ENCODE results near the gene IL20RA. TPM values are rescaled to one million over a fixed set of nuclear protein-coding genes. Genes with fewer than 3 reads are reported as not detected.

The IL20RA gene
- polyA plus RNA-seq, 1 donor (not counting 4 experiments of a cell fraction or from before 2014, with no cell fraction given), result 1.5 TPM

- H3K4me3 ChIP-seq (ENCODE audit: control insufficient read depth in 2 of 3, extremely low read depth in 1 of 3, insufficient read depth in 2 of 3, low read depth in 1 of 3, low read length in 3 of 3), result no peak overlapping the region
- TF ChIP-seq, protein P1, sequence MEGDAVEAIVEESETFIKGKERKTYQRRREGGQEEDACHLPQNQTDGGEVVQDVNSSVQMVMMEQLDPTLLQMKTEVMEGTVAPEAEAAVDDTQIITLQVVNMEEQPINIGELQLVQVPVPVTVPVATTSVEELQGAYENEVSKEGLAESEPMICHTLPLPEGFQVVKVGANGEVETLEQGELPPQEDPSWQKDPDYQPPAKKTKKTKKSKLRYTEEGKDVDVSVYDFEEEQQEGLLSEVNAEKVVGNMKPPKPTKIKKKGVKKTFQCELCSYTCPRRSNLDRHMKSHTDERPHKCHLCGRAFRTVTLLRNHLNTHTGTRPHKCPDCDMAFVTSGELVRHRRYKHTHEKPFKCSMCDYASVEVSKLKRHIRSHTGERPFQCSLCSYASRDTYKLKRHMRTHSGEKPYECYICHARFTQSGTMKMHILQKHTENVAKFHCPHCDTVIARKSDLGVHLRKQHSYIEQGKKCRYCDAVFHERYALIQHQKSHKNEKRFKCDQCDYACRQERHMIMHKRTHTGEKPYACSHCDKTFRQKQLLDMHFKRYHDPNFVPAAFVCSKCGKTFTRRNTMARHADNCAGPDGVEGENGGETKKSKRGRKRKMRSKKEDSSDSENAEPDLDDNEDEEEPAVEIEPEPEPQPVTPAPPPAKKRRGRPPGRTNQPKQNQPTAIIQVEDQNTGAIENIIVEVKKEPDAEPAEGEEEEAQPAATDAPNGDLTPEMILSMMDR (optimal IDR thresholded peaks at IDR 0.05 in 1 of 3, IDR thresholded peaks at IDR 0.05 in 1 of 3, conservative IDR thresholded peaks at IDR 0.05 in 1 of 3; ENCODE audit: extremely low read depth in 1 of 3, insufficient read depth in 2 of 3, low read length in 3 of 3), result no peak
- no peak for TF ChIP-seq EZH2 (IDR thresholded peaks at IDR 0.05; ENCODE audit: low read length)
- H3K9ac ChIP-seq (ENCODE audit: control insufficient read depth, extremely low read depth, insufficient read depth, low read length), result no peak overlapping the region
- no peaks in the 10 kb centered on the region for H3K4me1 ChIP-seq (ENCODE audit: control insufficient read depth, extremely low read depth, insufficient read depth, low read length)
- H3K79me2 ChIP-seq (ENCODE audit: control insufficient read depth, insufficient read depth, low read length), result no peaks in the 10 kb centered on the region
- no peaks in the 10 kb centered on the region for H3K36me3 ChIP-seq (ENCODE audit: control insufficient read depth in 2 of 2, extremely low read depth in 1 of 2, insufficient read depth in 2 of 2, low read length in 2 of 2)
- dilution Hi-C loops (cut with MboI; ENCODE audit: extremely low pct_ligation_motif_present, low sequenced_read_pairs), result no loop called here
- H3K27me3 ChIP-seq (ENCODE audit: control insufficient read depth, extremely low read depth, insufficient read depth, low read length), result no peaks in the 10 kb centered on the region
- no peaks in the 10 kb centered on the region for H4K20me1 ChIP-seq (ENCODE audit: control insufficient read depth, extremely low read depth, insufficient read depth, low read length)
- H3K9me1 ChIP-seq (ENCODE audit: control insufficient read depth, extremely low read depth, insufficient read depth, low read length), result no peaks in the 10 kb centered on the region
- no peak for FAIRE-seq
- H3K4me2 ChIP-seq (ENCODE audit: control insufficient read depth, extremely low read depth, insufficient read depth, low read depth, low read length), result no peak overlapping the region
- H3K9me3 ChIP-seq (ENCODE audit: control insufficient read depth, low read depth, low read length), result no peaks in the 10 kb centered on the region
- no peak overlapping the region for H2AFZ ChIP-seq (ENCODE audit: control insufficient read depth, low read length)
- H3K27ac ChIP-seq (ENCODE audit: control insufficient read depth, insufficient read depth, low read length), result no peak overlapping the region
- DNase-seq (ENCODE audit: low read depth, low spot score), result no peak
Observed at GRCh38 chr6:136955123-136955522, 89.6 kb downstream of the IL20RA start.

DNA sequence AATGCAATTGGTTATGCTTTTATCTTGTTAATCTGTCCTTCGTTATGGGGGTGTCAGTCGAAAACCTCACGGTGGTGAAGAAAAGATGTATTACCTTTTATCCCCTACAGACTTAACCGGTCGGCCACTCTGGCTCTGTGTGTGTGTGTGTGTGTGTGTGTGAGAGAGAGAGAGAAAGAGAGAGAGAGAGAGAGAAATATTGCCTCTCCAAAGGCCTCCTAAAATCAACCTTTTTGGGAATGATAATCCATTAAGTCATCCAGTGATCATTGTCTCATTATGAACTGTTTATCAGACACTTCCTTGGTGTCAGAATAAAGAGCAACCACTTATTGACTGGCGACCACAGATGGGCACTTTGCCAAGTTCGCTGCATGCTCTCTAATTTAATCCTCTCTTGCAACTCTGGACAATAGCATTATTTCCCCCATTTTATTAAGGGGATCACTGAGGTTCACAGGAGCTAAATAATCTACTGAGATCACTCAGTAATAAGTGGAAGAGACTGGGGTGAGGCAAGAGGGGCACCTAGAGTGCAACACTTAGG is 92.0 kb downstream of the IL20RA start:
- TF ChIP-seq, protein P1 (optimal IDR thresholded peaks at IDR 0.05 in 1 of 3, IDR thresholded peaks at IDR 0.05 in 1 of 3, conservative IDR thresholded peaks at IDR 0.05 in 1 of 3; ENCODE audit: extremely low read depth in 1 of 3, insufficient read depth in 2 of 3, low read length in 3 of 3), result no peak
- TF ChIP-seq EZH2 (IDR thresholded peaks at IDR 0.05; ENCODE audit: low read length), result no peak
- H3K79me2 ChIP-seq (ENCODE audit: control insufficient read depth, insufficient read depth, low read length), result no peaks in the 10 kb centered on the region

More for the DNA sequence above, 92.0 kb downstream of the IL20RA start:
- Histone ChIP-seq H3K9me1 (ENCODE audit: control insufficient read depth, extremely low read depth, insufficient read depth, low read length) (no peaks in the 10 kb centered on the region), H3K27ac (ENCODE audit: control insufficient read depth, insufficient read depth, low read length) (no peak overlapping the region), H4K20me1 (ENCODE audit: control insufficient read depth, extremely low read depth, insufficient read depth, low read length) (no peaks in the 10 kb centered on the region), H3K4me1 (ENCODE audit: control insufficient read depth, extremely low read depth, insufficient read depth, low read length) (no peaks in the 10 kb centered on the region), H3K4me3 (ENCODE audit: control insufficient read depth in 2 of 3, extremely low read depth in 1 of 3, insufficient read depth in 2 of 3, low read depth in 1 of 3, low read length in 3 of 3) (no peak overlapping the region), H3K4me2 (ENCODE audit: control insufficient read depth, extremely low read depth, insufficient read depth, low read depth, low read length) (no peak overlapping the region), H3K36me3 (ENCODE audit: control insufficient read depth in 2 of 2, extremely low read depth in 1 of 2, insufficient read depth in 2 of 2, low read length in 2 of 2) (no peaks in the 10 kb centered on the region), H2AFZ (ENCODE audit: control insufficient read depth, low read length) (no peak overlapping the region), H3K27me3 (ENCODE audit: control insufficient read depth, extremely low read depth, insufficient read depth, low read length) (no peaks in the 10 kb centered on the region), H3K9ac (ENCODE audit: control insufficient read depth, extremely low read depth, insufficient read depth, low read length) (no peak overlapping the region), H3K9me3 (ENCODE audit: control insufficient read depth, low read depth, low read length) (no peaks in the 10 kb centered on the region)
- dilution Hi-C loops (cut with MboI; ENCODE audit: extremely low pct_ligation_motif_present, low sequenced_read_pairs), result no loop called here
- FAIRE-seq (no peak), DNase-seq (ENCODE audit: low read depth, low spot score) (no peak)
